Type B pancreatic cell (in vitro differentiated cells): ENCODE data around the gene MSANTD2. TPM values are rescaled to one million over a fixed set of nuclear protein-coding genes. Genes with fewer than 3 reads are reported as not detected.

Source experiments
- DNase-seq: peaks from one replicate; pipeline ENCODE4 v3.0.0; 2021; ENCODE audit warnings: mixed read lengths; ENCODE audit not compliant: unreplicated experiment; ENCODE audit errors: extremely low spot score
- H3K27ac Mint-ChIP-seq: 2 replicates; pipeline ENCODE4 v1.8.0; 2021; ENCODE audit warnings: mild to moderate bottlenecking, mixed read lengths
- H3K27me3 Mint-ChIP-seq: 2 replicates; pipeline ENCODE4 v1.8.0; 2021; ENCODE audit warnings: mixed read lengths
- H3K36me3 Mint-ChIP-seq: 2 replicates; pipeline ENCODE4 v1.8.0; 2021; ENCODE audit warnings: mixed read lengths
- H3K4me1 Mint-ChIP-seq: one replicate; pipeline ENCODE4 v1.8.0; 2021; ENCODE audit warnings: mixed read lengths; ENCODE audit not compliant: unreplicated experiment
- H3K4me3 Mint-ChIP-seq: 2 replicates; pipeline ENCODE4 v1.8.0; 2021; ENCODE audit warnings: mild to moderate bottlenecking, mixed read lengths
- H3K9me3 Mint-ChIP-seq: 2 replicates; pipeline ENCODE4 v1.8.0; 2021; ENCODE audit warnings: mixed read lengths
- CTCF ChIP-seq: fragments of 200-600 bp; sonication (generic); conservative IDR thresholded peaks from 2 replicates; pipeline ENCODE4 v1.5.0; 2021; ENCODE audit warnings: antibody characterized with exemption, mild to moderate bottlenecking
- total RNA-seq: library from RNA; stranded (reverse); gene quantifications from 2 replicates; pipeline ENCODE4 v1.2.1, GENCODE V29; 2021; ENCODE audit warnings: low replicate concordance

The MSANTD2 gene
- total RNA-seq, 1 donor from 2014 or later: 27.4 TPM

- DNase-seq: no peak
- H3K4me1 Mint-ChIP-seq: peaks cover 23% of the 10 kb centered on the region
- peak overlapping the region; percentile 80 for H3K27ac Mint-ChIP-seq
- peaks cover 53% of the 10 kb centered on the region for H3K27me3 Mint-ChIP-seq
- H3K36me3 Mint-ChIP-seq: peaks cover 9% of the 10 kb centered on the region
- no peak for TF ChIP-seq CTCF
- no peaks in the 10 kb centered on the region for H3K9me3 Mint-ChIP-seq
- peak overlapping the region; percentile 91 for H3K4me3 Mint-ChIP-seq
Observed at GRCh38 chr11:124762624-124763155, 37.5 kb downstream of the MSANTD2 start.

DNA sequence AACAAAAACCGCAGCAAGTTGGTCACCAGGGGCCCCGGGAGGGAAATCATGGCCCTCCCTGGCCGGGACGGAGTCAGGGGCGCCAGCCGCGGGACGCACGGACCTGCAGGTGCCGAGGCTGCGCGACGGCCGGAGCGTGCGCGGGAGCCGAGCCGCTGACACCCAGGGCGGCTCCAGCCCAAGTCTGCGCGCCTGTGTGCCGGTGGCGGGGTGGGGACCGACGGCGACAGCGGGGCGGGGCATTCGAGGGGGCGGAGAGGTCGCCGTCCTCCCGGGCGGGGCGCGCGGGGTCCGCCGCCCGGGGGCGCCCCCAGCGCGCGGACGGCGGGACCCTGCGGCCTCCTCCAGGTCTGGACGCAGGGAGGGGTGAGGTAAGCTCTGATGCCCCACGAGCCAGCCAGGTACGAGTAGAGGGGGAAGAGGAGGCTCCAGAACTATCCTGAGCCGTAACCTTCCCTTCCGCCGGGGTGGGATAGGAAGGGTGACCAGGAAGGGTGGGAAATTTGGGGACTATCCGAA lies 38.0 kb downstream of the MSANTD2 start, which contains the start of gene ESAM:
Gene ESAM (minus strand): TSS at position 186 of the 519 bp plus-strand sequence. CDS start 136 bp downstream, at position 50.
- no peak for DNase-seq
- H3K36me3 Mint-ChIP-seq: peaks cover 9% of the 10 kb centered on the region

GRCh38 chr11:124761301-124762104 lies 38.7 kb downstream of the MSANTD2 start:
- Mint-ChIP-seq H3K9me3 (no peaks in the 10 kb centered on the region), H3K4me1 (peaks cover 23% of the 10 kb centered on the region), H3K27ac (no peak overlapping the region), H3K27me3 (peaks cover 64% of the 10 kb centered on the region), H3K4me3 (peak overlapping the region; percentile 66), H3K36me3 (peaks cover 6% of the 10 kb centered on the region)
- no peak for TF ChIP-seq CTCF
- DNase-seq: no peak

More for the DNA sequence above, 38.0 kb downstream of the MSANTD2 start, which contains the start of gene ESAM:
- H3K4me3 Mint-ChIP-seq: peak within 1 kb of the TSS; percentile 91
- H3K9me3 Mint-ChIP-seq: no peaks in the 10 kb centered on the region
- H3K27me3 Mint-ChIP-seq: peaks cover 58% of the 10 kb centered on the region
- H3K4me1 Mint-ChIP-seq: peaks cover 23% of the 10 kb centered on the region
- no peak for TF ChIP-seq CTCF
- peak within 1 kb of the TSS; percentile 80 for H3K27ac Mint-ChIP-seq

DNA sequence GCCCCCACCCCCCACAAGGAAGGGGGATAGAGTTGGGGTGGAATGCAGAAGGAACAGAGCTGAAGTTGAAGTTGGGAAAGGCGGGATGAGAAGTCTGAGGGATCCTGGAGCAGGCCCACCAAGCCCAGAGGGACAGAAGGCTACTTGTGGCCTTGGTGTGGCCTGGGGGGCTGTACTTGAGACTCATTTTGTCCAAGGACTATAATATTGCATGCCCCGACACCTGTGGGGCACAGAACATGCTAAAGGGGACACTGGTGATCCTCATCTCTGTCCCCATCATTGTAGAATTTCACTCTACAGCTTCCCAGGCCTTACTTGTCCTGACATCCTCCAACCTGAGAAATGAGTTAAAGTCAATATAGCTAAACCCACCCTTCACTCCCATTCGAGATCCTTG lies 39.4 kb downstream of the MSANTD2 start:
- no peak overlapping the region for H3K27ac Mint-ChIP-seq
- H3K9me3 Mint-ChIP-seq: no peaks in the 10 kb centered on the region
- peaks cover 23% of the 10 kb centered on the region for H3K4me1 Mint-ChIP-seq
- DNase-seq: no peak
- no peak for TF ChIP-seq CTCF
- no peak overlapping the region for H3K4me3 Mint-ChIP-seq
- peaks cover 3% of the 10 kb centered on the region for H3K36me3 Mint-ChIP-seq
- peaks cover 71% of the 10 kb centered on the region for H3K27me3 Mint-ChIP-seq

GRCh38 chr11:124760205-124760652 lies 40.0 kb downstream of the MSANTD2 start:
- TF ChIP-seq CTCF: no peak
- DNase-seq: no peak
- H3K9me3 Mint-ChIP-seq: no peaks in the 10 kb centered on the region
- H3K4me1 Mint-ChIP-seq: peaks cover 23% of the 10 kb centered on the region
- no peak overlapping the region for H3K27ac Mint-ChIP-seq
- peaks cover 3% of the 10 kb centered on the region for H3K36me3 Mint-ChIP-seq
- peak overlapping the region; percentile 64 for H3K4me3 Mint-ChIP-seq
- H3K27me3 Mint-ChIP-seq: peaks cover 74% of the 10 kb centered on the region
